ENCODE results near the gene SLC22A5.
"Not testable (repeated sequence)": the region's sequence is repeated elsewhere in the genome, so short reads cannot be mapped to it uniquely, and the experiment has no call there.

SLC22A5 gene

GRCh38 chr5:132396589-132397031 lies 27.1 kb downstream of the SLC22A5 start:
- H3F3A ChIP-seq (ENCODE audit: insufficient read depth, low read length) = no peaks in the 10 kb centered on the region
- H3K27ac ChIP-seq (ENCODE audit: low read length) = no peak overlapping the region
- no peak for TF ChIP-seq EZH2 (optimal IDR thresholded peaks at IDR 0.05; ENCODE audit: low read depth, low read length)
- TF ChIP-seq, protein P1, sequence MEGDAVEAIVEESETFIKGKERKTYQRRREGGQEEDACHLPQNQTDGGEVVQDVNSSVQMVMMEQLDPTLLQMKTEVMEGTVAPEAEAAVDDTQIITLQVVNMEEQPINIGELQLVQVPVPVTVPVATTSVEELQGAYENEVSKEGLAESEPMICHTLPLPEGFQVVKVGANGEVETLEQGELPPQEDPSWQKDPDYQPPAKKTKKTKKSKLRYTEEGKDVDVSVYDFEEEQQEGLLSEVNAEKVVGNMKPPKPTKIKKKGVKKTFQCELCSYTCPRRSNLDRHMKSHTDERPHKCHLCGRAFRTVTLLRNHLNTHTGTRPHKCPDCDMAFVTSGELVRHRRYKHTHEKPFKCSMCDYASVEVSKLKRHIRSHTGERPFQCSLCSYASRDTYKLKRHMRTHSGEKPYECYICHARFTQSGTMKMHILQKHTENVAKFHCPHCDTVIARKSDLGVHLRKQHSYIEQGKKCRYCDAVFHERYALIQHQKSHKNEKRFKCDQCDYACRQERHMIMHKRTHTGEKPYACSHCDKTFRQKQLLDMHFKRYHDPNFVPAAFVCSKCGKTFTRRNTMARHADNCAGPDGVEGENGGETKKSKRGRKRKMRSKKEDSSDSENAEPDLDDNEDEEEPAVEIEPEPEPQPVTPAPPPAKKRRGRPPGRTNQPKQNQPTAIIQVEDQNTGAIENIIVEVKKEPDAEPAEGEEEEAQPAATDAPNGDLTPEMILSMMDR (IDR thresholded peaks at IDR 0.05; ENCODE audit: low read length) = no peak
- no peak for TF ChIP-seq EZH2phosphoT487 (IDR thresholded peaks at IDR 0.05; ENCODE audit: low read length)
- no peak overlapping the region for H2AFZ ChIP-seq (ENCODE audit: low read length)
- no peaks in the 10 kb centered on the region for H3K79me2 ChIP-seq (ENCODE audit: low read length)
- H3K27me3 ChIP-seq (replicated peaks; ENCODE audit: insufficient read depth, low read length) = no peaks in the 10 kb centered on the region
- no peaks in the 10 kb centered on the region for H3K9me3 ChIP-seq (replicated peaks; ENCODE audit: insufficient read depth, low read length)
- no peaks in the 10 kb centered on the region for H3K9me2 ChIP-seq (replicated peaks; ENCODE audit: insufficient read depth, low read length)
- no peaks in the 10 kb centered on the region for H3K4me1 ChIP-seq (ENCODE audit: low read length)
- DNase-seq = no peak
- no peaks in the 10 kb centered on the region for H4K20me1 ChIP-seq (ENCODE audit: insufficient read depth, low read length)
- H3K4me2 ChIP-seq (ENCODE audit: low read depth, low read length) = no peak overlapping the region
- H3K9ac ChIP-seq (ENCODE audit: low read length) = no peak overlapping the region
- H3K36me3 ChIP-seq (replicated peaks; ENCODE audit: insufficient read depth, low read length) = no peaks in the 10 kb centered on the region
- H3K4me3 ChIP-seq (ENCODE audit: low read length) = no peak overlapping the region

DNA sequence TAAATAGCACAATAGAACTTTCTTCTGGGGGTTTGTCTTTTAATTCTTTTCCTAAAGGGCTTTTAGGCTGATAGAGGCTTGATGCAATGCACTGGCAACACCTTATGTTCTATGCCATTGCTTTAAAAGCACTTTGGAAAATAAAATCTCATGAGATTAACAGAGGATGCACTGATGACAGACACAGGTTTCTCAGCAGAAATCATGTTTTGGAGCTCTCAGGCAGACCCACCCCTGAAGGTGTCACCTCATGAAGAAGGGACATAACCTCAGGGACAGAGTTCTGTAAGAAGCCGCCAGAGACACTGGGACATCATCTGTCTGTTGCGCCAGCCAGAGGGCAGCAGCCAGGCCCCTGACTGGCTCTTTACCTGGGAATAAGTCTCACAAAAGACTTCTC lies 27.7 kb downstream of the SLC22A5 start:
- Histone ChIP-seq H3K9me3 (replicated peaks; ENCODE audit: insufficient read depth, low read length) (no peaks in the 10 kb centered on the region), H3K4me2 (ENCODE audit: low read depth, low read length) (no peak overlapping the region), H4K20me1 (ENCODE audit: insufficient read depth, low read length) (no peaks in the 10 kb centered on the region), H3F3A (ENCODE audit: insufficient read depth, low read length) (no peaks in the 10 kb centered on the region), H3K27me3 (replicated peaks; ENCODE audit: insufficient read depth, low read length) (no peaks in the 10 kb centered on the region), H3K36me3 (replicated peaks; ENCODE audit: insufficient read depth, low read length) (no peaks in the 10 kb centered on the region), H3K9me2 (replicated peaks; ENCODE audit: insufficient read depth, low read length) (no peaks in the 10 kb centered on the region), H3K4me3 (ENCODE audit: low read length) (no peak overlapping the region), H3K79me2 (ENCODE audit: low read length) (no peaks in the 10 kb centered on the region), H3K27ac (ENCODE audit: low read length) (no peak overlapping the region), H3K9ac (ENCODE audit: low read length) (no peak overlapping the region), H2AFZ (ENCODE audit: low read length) (no peak overlapping the region), H3K4me1 (ENCODE audit: low read length) (no peaks in the 10 kb centered on the region)
- no peak for DNase-seq
- TF ChIP-seq EZH2phosphoT487 (IDR thresholded peaks at IDR 0.05; ENCODE audit: low read length) (no peak), EZH2 (optimal IDR thresholded peaks at IDR 0.05; ENCODE audit: low read depth, low read length) (no peak)
- TF ChIP-seq, protein P1 (IDR thresholded peaks at IDR 0.05; ENCODE audit: low read length) = no peak

DNA sequence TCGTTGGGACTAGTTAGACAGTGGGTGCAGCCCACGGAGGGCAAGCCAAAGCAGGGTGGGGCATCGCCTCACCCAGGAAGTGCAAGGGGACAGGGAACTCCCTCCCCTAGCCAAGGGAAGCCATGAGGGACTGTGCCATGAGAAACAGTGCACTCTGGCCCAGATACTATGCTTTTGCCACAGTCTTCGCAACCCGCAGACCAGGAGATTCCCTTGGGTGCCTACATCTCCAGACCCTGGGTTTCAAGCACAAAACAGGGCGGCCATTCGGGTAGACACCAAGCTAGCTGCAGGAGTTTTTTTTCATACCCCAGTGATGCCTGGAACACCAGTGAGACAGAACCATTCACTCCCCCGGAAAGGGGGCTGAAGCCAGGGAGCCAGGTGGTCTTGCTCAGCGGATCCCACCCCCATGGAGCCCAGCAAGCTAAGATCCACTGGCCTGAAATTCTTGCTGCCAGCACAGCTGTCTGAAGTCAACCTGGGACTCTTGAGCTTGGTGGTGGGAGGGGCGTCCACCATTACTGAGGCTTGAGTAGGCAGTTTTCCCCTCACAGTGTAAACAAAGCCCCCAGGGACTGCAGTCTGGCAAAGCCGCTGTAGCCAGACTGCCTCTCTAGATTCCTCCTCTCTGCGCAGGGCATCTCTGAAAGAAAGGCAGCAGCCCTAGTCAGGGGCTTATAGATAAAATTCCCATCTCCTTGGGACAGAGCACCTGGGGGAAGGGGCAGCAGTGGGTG lies 28.6 kb downstream of the SLC22A5 start:
- not testable (repeated sequence) for H3K9me3 ChIP-seq (replicated peaks; ENCODE audit: insufficient read depth, low read length); H3F3A ChIP-seq (ENCODE audit: insufficient read depth, low read length); H3K36me3 ChIP-seq (replicated peaks; ENCODE audit: insufficient read depth, low read length); DNase-seq; H3K4me3 ChIP-seq (ENCODE audit: low read length); H2AFZ ChIP-seq (ENCODE audit: low read length); H3K4me2 ChIP-seq (ENCODE audit: low read depth, low read length); H3K27me3 ChIP-seq (replicated peaks; ENCODE audit: insufficient read depth, low read length); H3K4me1 ChIP-seq (ENCODE audit: low read length); H4K20me1 ChIP-seq (ENCODE audit: insufficient read depth, low read length); H3K9me2 ChIP-seq (replicated peaks; ENCODE audit: insufficient read depth, low read length); H3K9ac ChIP-seq (ENCODE audit: low read length); H3K27ac ChIP-seq (ENCODE audit: low read length); H3K79me2 ChIP-seq (ENCODE audit: low read length)

GRCh38 chr5:132404041-132404440 lies 34.5 kb downstream of the SLC22A5 start:
- H3K27ac ChIP-seq (ENCODE audit: low read length); H3K4me1 ChIP-seq (ENCODE audit: low read length); H3K9me2 ChIP-seq (replicated peaks; ENCODE audit: insufficient read depth, low read length); H2AFZ ChIP-seq (ENCODE audit: low read length); H3F3A ChIP-seq (ENCODE audit: insufficient read depth, low read length); H3K27me3 ChIP-seq (replicated peaks; ENCODE audit: insufficient read depth, low read length); H3K4me3 ChIP-seq (ENCODE audit: low read length); H3K4me2 ChIP-seq (ENCODE audit: low read depth, low read length); H4K20me1 ChIP-seq (ENCODE audit: insufficient read depth, low read length); H3K9ac ChIP-seq (ENCODE audit: low read length); H3K36me3 ChIP-seq (replicated peaks; ENCODE audit: insufficient read depth, low read length); DNase-seq; H3K9me3 ChIP-seq (replicated peaks; ENCODE audit: insufficient read depth, low read length): not testable (repeated sequence)
- H3K79me2 ChIP-seq (ENCODE audit: low read length) = peaks cover 11% of the 10 kb centered on the region

Measured in MM.1S (cell line).